Measurements from ENCODE around the gene PHETA1. TPM values are rescaled to one million over a fixed set of nuclear protein-coding genes. Genes with fewer than 3 reads are reported as not detected.

Gene PHETA1
- total and polyA plus RNA-seq, 2 donors (not counting 3 experiments of a cell fraction or from before 2014, with no cell fraction given) = 10.6 to 20.0 TPM

- peak; percentile 39 to 54 for TF ChIP-seq CTCF (IDR thresholded peaks at IDR 0.05; ENCODE audit: extremely low read depth in 1 of 2, insufficient read depth in 1 of 2, low read depth in 1 of 2, low read length in 2 of 2)
- TF ChIP-seq POLR2AphosphoS5 (IDR thresholded peaks at IDR 0.05; ENCODE audit: insufficient read depth, low read depth, low read length) = no peak
- no peak for TF ChIP-seq POLR2A (IDR thresholded peaks at IDR 0.05; ENCODE audit: low read depth, low read length)
- TF ChIP-seq FOS (IDR thresholded peaks at IDR 0.05; ENCODE audit: borderline replicate concordance, insufficient read depth, low read length) = no peak
- no peaks in the 10 kb centered on the region for H3K36me3 ChIP-seq (ENCODE audit: control insufficient read depth in 2 of 2, extremely low read depth in 1 of 2, insufficient read depth in 2 of 2, low read length in 2 of 2)
- H3K4me3 ChIP-seq (replicated peaks in 1 of 3; ENCODE audit: insufficient read depth in 1 of 3, low read depth in 1 of 3, low read length in 3 of 3) = no peak overlapping the region
- DNase-seq (ENCODE audit: low read depth, low spot score) (peak; percentile 59), FAIRE-seq (peak; percentile 93)
- no peaks in the 10 kb centered on the region for H3K9me1 ChIP-seq (replicated peaks; ENCODE audit: control insufficient read depth, extremely low read depth, insufficient read depth, low read length)
- H3K27me3 ChIP-seq (ENCODE audit: control insufficient read depth in 2 of 2, insufficient read depth in 2 of 2, low read length in 2 of 2) = peaks cover 0 to 3% of the 10 kb centered on the region in 2 experiments
- H4K20me1 ChIP-seq (replicated peaks; ENCODE audit: control insufficient read depth, extremely low read depth, insufficient read depth, low read length) = no peaks in the 10 kb centered on the region
- no peaks in the 10 kb centered on the region for H3K4me1 ChIP-seq (ENCODE audit: control insufficient read depth, extremely low read depth, insufficient read depth, low read length)
- H2AFZ ChIP-seq (ENCODE audit: low read depth, low read length) = peak overlapping the region; percentile 33
- POLR2A ChIA-PET = no interaction called here
- dilution Hi-C loops (cut with MboI; ENCODE audit: extremely low pct_ligation_motif_present, low sequenced_read_pairs) (no loop called here), intact Hi-C loops (cut with micrococcal nuclease) (loop anchor here (1.0 to 5.0 kb wide), 5 partner anchors 66 to 341 kb away; no protein-coding TSS in a partner anchor)
- no TSS peak for BruUV-seq (replicated peaks)
- H3K9ac ChIP-seq (replicated peaks; ENCODE audit: extremely low read depth, insufficient read depth, low read length) = no peak overlapping the region
- CTCF ChIA-PET = interaction anchor here (0.6 to 3.1 kb wide), 21 partner anchors 8 to 481 kb away, joined by 3 to 40 read pairs (median 4); partner anchors contain the start of gene PHETA1
- H3K27ac ChIP-seq (ENCODE audit: insufficient read depth, low read depth, low read length) = no peak overlapping the region
- H3K9me3 ChIP-seq (replicated peaks; ENCODE audit: control insufficient read depth, insufficient read depth, low read length) = no peaks in the 10 kb centered on the region
- no peak overlapping the region for H3K4me2 ChIP-seq (ENCODE audit: insufficient read depth, low read length)
- H3K79me2 ChIP-seq (ENCODE audit: control insufficient read depth, insufficient read depth, low read length) = no peaks in the 10 kb centered on the region
These were observed 37.8 kb downstream of the PHETA1 start for GRCh38 chr12:111330800-111331752.

Measured in endothelial cell of umbilical vein (primary cell).